HG03045 (cell line): ENCODE data around the gene PHETA2.
A peak's percentile ranks its signal among the peaks of the same experiment; 100 is the strongest.
"Not testable (repeated sequence)": the region's sequence is repeated elsewhere in the genome, so short reads cannot be mapped to it uniquely, and the experiment has no call there.

Experiments used
- ATAC-seq: cut with Tn5 transposase; IDR thresholded peaks from one replicate; pipeline ENCODE4 v1.9.1; 2021; ENCODE audit warnings: mild to moderate bottlenecking, moderate library complexity; ENCODE audit not compliant: unreplicated experiment

The PHETA2 gene

GRCh38 chr22:42069801-42070516 is 4.1 kb upstream of the PHETA2 start:
- ATAC-seq = peak; percentile 15

DNA sequence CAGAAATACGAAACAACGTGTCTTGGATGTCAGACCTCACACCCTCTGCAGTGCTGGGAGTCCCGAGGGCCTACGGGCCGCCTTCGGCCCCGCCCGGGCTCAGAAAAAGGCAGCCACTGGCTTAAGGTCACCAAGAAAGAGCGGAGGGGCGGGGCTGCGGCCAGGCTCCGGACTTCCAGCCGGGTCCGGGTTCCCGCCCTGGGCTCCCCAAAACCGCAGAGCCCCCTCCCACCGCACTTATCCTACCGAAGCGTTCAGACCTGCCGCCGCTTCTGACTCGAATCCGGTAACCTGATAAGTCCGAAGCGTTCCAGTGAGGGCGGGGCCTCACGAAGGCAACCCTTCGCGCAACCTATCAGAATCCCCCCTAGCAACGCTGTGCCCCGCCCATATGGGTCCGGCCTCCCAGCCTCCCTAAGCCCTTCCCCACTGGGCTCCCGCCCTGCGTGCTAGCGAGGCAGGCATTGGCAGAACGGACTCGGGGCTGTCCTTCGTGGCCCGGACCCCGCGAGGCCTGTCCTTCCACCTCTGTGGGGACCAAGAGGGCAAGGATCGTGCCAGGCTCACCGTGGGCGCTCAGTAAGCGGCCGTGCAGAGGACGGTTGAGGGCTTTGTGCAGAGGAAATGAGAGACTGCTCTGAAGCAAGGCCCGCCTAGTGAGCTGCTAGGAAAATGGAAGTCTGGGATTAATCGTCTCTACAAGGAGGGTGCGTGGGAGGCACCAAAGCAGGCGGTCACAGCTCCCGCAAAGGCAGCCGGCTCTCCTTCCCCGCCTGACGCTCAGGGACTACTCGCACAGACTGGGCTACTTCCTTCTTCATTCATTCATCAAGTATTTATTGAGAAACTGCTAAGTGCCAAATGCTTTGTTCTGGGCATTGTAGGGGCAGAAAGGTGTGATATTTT is 3.3 kb upstream of the PHETA2 start, which contains the start of gene NAGA:
Gene NAGA (minus strand): TSS at position 296 of the 906 bp plus-strand sequence. CDS start 515 bp downstream, outside the sequence.
- ATAC-seq = peak; percentile 92

GRCh38 chr22:42071508-42071907 is 2.5 kb upstream of the PHETA2 start:
- ATAC-seq = not testable (repeated sequence)

- ATAC-seq = no peak
Observed at GRCh38 chr22:42072606-42073330, 1.3 kb upstream of the PHETA2 start.

DNA sequence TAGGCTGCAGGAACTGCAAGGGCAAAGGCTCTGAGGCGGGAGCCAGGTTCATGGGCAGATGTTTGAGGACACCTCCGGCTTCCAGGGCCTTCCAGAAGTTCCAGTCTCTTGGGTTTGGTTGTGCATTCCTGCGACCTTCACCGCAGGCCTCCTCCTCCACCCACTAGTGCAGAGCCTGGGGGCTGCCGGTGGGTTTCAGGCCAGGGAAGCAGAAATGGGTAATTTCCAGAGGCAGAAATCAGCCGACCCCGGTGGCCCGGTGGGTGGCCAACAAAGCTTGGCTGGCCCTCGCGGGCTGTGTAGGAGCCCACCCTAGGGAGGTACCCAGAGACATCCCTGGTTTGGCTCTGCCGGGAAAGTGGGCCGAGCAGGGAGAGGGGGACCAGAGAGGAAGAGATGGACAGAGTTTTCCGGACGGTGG is 417 bp upstream of the PHETA2 start:
- no peak for ATAC-seq

GRCh38 chr22:42074846-42075676 is 1.0 kb downstream of the PHETA2 start:
- ATAC-seq = no peak

DNA sequence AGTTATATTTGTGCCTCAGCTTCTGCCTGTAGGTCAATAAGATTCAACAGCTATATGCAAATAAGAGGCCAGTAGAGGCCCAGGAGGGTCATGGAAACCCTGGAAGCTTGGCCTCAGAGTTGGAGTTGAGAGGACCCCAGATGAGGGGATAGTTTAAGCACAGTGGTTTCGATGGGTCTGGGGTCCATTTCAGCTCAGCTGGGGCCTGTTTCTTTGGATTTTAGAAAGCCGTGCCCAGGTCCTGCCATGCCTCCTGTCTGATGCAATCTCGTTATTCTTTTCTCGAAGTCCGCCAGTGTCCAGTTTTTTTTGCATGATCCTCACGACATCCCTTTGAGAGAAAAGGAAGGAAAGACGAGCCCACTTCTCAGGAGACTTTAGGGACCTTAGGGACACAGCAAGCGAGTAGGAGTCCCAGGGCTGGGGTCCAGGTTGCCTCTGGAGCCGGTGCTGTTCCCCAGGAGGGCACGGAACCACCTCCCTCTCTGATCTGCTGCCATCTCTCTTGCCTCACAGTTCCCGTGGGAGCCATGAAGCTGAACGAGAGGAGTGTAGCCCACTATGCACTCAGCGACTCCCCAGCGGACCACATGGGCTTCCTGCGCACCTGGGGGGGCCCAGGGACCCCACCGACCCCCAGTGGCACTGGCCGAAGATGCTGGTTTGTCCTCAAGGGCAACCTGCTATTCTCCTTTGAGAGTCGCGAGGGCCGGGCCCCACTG is 2.9 kb downstream of the PHETA2 start:
- no peak for ATAC-seq

DNA sequence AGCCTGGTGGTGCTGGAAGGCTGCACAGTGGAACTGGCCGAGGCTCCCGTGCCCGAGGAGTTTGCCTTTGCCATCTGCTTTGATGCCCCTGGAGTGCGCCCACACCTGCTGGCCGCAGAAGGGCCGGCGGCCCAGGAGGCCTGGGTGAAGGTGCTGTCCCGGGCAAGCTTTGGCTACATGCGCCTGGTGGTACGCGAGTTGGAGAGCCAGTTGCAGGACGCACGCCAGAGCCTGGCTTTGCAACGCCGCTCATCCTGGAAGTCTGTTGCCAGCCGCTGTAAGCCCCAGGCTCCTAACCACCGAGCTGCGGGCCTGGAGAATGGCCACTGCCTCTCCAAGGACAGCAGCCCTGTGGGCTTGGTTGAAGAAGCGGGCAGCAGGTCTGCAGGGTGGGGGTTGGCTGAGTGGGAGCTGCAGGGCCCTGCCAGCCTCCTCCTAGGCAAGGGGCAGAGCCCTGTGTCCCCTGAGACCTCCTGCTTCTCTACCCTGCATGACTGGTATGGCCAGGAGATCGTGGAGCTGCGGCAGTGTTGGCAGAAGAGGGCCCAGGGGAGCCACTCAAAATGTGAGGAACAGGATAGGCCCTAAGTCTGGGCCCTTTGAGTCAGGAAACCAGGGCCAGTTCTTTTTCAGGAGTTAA is 3.6 kb downstream of the PHETA2 start:
- no peak for ATAC-seq

DNA sequence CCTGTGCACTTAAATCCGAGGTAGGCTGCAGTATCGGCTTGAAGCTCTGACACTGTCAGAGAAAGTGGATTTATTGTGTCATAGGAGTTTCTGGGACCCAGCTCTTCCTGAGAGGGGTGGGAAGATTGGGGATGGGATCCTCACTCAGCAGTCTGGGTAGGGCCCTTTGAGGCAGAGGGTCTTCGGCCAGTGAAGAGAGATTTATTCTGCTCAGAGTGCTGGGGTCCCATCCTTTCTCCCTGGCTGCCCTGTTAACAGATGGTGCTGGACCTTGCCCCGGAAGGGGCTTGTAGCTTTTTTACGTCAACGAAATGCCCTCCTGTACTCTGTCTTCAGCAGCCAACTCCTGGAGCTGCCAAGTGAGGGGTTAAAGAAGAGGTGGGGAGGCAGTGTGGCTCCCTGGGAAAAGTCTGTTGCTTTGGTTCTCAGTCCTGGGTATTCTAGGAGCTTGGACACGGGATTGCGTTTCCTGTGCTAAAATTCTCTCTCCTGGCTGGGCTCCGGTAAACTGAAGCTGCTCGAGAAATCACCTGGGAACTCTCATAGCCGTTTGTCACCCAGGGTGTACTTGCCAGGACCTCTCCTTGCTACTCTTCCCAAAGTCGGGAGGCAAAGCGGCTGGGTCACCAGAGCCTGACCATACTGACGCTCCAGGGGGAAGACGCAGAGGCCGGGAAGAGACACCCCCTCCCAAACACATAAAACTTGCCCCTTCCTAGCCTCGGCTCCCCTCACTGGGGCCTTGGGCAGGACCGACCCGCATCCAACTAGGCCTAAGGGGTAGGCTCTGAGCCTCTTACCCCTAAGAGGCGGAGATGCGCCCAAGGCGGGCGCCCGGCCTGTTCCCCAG is 4.6 kb downstream of the PHETA2 start:
- peak; percentile 14 for ATAC-seq

DNA sequence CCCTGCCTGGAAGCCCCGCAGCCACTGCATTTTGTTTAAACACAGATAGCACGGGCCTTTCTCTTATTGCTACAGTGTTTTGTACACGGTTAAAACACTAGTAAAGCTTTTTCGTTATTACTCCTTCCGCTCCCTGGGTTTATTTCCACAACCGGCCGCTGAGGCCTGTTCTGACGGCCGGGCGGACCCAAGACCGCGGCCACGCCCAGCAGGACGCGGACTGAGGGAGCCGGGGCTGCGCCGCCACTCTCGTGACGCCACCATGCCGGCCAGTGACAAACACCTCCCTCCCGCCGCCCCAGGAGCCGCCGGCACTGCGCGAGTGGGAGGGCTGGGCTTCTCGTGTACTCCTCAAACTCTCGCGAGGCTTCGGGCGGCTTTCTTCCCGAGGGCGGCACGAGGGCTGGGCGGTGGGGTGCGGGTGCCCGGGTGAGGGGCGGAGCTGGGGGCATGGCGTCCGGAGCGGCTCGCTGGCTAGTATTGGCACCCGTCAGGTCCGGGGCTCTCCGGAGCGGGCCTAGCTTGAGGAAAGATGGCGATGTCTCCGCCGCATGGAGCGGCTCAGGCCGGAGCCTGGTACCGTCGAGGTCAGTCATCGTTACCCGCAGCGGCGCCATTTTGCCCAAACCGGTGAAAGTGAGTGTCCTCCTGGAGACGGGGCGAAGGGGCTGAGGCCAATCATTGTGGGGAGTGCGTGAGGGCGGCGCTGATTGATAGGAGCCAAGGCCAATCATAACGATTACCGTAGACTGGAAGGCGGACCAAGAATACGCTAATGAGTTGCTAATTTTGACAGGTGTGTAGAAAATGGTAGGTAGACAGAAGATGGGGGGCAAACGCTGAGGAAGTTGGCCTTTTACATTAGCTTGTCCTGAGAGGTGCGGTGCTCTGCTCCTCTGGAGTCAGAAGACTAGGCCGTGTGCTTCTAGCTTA is 5.5 kb downstream of the PHETA2 start, which contains the start of gene SMDT1:
Gene SMDT1 (plus strand): TSS at position 382 of the 933 bp plus-strand sequence. CDS start 69 bp downstream, at position 451.
- ATAC-seq = peak; percentile 82

DNA sequence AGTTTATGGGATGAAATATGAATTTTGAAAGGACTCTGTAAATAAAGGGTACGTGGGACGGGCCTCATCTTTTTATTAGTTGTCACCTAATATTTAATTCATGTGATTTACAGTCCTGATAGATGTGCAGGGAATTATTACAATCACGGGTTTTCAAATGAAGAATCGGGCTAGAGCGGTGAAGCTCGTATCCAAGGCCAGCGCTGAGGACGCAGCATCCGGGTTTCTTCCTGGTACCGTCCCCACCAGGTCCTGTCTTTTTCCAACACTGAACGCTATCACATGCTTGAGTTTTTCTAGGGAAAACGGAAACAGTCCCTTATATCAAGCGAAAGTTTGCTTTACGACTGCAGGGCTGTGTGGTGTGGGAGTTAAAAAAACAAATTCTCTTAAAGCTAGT is 6.2 kb downstream of the PHETA2 start:
- no peak for ATAC-seq

- ATAC-seq = no peak
Observed at GRCh38 chr22:42083119-42083518, 9.1 kb downstream of the PHETA2 start.

GRCh38 chr22:42084874-42085273 is 10.8 kb downstream of the PHETA2 start:
- ATAC-seq = no peak

- no peak for ATAC-seq
Observed at GRCh38 chr22:42086051-42086450, 12.0 kb downstream of the PHETA2 start.

DNA sequence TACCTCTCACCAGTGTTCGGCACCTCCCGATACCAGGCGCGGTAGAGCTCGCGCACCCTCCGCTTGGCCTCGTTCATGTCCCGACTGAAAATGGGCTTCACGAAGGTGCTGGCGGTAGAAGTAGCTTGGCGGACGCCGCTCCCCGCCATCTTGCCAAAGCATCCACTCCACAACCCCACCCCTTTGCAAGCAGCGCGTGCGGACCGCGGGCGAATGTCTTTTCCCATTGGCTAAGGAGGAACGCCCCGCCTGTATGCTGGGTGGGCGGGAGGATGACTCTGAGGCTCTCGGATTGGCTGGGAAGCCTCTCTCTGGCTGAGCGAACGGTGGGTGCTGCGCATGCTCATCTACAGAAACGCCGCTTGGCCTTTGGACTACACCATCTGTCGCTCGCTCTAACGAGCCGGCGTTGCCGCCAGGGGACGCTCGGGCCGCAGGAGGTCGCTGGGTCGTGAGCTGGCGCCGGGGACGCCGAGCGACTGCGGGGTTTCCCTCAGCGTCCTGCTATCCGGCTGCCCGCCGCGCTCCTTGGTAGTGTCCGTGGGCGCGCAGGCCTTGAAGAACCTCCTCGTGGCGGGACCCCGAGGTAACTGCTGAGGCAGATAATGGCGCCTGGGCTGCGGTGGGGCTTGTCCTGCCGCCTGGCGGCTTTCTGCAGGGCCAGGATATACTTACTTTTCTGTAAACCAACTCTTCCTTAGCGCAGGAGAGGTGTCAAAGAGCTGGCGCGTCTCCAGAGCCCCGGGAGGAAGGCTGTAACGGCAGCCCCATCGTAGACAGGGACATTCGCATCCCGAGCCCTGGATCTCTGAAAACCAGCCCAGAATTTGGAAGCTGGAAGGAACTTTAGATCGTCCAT is 16.8 kb downstream of the PHETA2 start, which contains the start of gene NDUFA6:
Gene NDUFA6 (minus strand): TSS at position 177 of the 859 bp plus-strand sequence. CDS start 28 bp downstream, at position 149.
- ATAC-seq = peak; percentile 97

DNA sequence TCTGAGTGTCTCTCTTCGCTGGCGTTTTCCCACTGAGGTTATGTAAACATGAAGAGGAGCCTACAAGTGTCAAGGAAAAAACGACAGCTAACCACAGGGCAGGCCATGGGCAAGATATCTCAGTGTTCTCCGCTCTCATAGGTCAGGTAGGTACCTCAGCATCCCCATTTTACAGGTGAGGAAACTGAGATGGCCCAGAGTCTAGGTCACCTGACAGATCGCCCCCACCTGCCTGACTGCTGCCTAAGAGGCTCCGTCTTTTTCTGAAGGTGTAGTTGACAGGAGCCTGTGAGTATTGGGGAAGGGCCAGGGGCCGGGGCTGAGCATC is 17.4 kb downstream of the PHETA2 start:
- ATAC-seq = no peak
